ENCODE measurements around the gene LHX1.

Gene LHX1

DNA sequence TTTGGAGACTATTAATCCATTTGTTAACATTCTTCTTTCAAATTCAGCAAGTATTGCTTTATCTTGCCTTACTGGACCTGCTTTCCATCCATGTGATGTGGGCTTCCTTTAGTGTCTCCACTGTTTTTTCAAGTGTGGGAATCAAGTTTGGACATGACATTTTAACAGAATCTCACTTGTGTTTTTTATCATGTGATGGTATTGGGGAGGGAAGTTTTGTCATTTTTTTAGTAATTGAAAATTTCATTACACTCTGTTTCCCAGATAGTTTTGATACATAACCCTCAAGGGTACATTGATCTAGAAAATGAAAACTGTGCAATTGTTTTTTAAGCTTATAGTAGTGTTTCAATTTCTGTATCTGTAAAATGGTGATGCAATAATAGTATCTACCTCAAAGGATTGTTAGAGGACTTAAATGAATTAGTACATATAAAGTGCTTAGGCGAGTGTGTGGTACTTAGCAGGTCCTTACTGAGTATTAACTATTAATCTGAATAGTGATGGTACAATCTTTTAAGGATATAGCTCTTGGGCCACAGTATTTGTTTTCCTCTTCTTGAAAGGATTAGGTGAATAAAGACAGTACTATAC, 38.7 kb downstream of the LHX1 start:
- DNase-seq = no peak

DNA sequence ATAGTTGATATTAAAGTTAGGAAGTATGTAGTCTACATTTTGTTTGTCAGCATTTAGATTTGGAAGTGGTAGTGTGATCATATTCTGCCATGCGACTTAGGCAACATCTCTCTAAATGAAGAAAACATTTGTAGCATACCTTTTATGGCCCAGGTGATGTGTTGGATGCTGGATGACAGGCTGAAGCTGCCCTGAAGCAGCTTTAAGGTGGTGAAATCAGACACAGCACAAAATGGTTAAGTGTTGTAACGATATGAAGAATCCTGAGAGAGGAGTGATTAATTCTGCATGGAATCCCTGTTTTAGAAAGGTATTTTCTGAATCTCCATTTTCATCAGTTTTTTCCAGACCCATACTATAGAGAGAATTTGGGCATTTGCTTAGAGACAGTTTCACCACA, 39.8 kb downstream of the LHX1 start:
- no peak for DNase-seq

DNA sequence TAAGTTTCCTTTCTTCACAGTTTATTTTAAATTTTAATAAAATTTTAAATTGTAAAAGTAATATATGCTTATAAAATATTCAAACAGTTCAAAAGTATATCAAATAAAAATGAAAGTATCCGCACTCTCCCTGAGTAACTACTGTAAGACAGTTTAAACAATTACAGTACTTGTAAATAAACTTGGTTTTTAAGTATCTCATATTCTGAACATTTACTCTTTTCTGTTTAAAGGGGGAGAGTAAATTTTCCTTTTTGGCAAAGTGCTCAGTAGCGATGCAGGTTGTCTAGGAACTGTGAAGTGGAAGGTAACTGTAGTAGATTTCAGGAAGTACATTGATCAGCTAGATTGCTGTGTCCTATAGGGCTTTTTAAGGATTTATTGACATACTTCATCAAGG, 40.3 kb downstream of the LHX1 start:
- DNase-seq = no peak

DNA sequence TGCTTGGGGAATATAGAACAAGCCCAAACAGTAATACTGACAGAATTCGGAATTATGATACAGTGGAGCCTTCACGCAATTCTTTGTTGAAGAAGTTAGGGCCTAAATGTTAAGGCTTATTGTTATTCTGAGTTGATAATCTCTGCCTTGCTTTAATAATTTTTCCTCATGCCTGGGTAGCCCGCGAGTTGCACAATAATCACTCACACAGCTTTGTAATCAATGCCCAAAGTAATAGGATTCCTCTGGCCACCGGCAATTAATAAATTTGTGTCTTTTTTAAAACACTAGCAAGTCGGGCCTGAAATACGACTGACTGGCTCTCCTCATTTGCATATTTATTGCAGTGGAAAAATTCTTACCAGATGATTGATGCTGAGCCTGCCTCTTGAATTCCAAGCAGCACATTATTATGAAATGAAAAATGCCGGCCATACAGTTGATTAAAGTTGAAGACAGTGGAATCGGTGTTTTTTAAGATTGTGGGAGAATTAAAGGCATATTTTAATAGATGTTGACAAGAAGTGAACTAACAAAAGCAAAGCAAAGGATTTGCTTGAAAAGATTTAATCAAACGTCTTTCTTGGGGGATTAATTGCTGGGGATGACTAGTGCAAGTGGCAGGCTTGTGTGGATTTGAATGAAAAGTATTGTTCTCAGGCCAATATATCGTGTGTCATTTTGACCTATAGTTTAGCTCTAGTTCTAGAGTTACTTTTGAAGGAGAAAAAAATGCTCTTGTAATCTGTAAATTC, 41.7 kb downstream of the LHX1 start:
- no peak for DNase-seq

DNA sequence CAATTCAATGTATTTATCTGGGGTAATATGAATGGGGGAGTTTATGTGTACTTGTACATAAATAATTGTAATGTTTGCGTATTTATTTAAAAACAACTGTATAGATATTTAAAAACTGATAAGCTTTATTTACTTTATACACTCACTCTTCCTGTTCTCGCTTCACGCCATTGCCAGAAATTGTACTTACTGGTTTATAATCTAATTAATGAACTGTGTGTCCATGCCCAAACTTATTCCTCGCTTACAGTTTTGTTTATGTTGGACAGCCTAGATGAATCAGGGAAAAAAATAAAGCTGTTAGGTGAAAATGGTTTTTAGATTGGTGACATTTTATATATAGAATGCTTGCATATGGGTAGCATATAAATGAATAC, 42.3 kb downstream of the LHX1 start:
- no peak for DNase-seq

DNA sequence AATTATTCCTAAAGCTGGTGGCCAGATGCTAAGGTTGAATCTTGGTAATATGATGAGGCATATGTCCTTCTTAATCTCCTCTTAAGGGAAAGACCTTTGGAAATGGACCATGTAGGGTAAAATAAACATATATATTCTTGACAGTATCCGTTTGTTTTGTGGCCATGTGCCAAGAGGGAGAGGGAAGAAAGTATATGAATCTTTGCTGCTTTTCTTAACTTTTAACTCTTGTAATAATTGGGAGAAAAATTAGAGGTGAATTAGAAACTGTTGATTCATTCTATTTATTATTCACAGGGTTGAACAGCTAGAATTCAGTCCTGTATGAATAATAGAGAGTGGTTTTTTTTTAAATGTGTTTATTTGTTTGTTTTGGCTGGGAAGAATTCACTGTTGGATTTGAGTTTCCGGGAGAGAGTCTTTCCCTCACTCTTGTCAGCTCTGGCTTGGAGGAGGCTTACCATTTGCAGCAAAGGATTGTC, 43.0 kb downstream of the LHX1 start:
- DNase-seq = no peak

DNA sequence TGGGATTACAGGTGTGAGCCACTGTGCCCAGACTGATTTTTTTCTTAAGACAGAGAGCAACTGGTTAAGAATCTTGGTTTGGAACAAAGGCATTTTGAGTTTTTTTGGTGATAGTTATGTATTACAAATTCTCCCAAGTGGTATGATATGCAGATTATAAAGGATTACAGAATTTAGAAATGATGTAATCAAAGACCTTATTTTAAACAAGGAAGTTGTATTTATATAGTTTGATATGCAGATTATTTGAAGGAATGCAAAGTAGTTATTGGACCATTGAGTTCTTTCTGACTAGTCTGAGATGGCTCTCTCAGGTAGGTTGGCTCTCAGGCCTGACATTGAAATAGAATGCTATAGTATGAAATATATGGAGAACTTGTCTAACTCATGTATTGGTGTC, 46.3 kb downstream of the LHX1 start:
- no peak for DNase-seq

DNA sequence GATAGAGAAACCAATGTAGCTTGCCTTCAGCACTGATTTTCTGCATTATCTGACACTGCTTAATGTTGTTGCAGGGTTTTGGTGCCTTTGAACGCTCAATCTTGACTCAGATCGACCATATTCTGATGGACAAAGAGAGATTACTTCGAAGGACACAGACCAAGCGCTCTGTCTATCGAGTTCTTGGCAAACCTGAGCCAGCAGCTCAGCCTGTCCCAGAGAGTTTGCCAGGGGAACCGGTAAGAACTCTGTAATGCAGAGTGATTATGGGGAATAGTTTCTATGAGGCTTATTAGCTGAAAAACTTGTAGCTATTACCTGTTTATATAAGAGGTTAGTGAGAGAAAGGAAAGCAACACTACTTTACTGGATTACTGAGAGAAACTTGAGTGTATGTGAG, 51.9 kb downstream of the LHX1 start:
- DNase-seq = no peak

DNA sequence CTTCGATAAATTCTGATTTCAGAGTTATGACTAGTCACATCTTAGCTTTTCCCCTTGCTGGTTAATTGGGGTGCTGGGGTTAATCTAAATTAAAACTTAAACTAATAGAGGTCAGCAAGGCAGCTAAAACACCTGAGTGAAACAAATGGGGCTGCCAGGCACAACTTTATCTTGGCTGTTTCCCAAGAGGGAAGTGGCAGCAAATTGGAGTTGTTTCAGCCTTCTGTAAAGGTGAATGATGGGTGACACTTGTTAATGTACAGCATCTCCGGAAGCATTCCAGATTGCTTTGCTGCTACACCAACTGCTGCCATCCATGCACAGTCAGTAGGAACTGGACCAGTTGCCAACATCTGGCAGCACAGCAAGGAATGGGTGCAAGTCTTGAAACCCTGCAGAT, 55.4 kb downstream of the LHX1 start:
- no peak for DNase-seq

DNA sequence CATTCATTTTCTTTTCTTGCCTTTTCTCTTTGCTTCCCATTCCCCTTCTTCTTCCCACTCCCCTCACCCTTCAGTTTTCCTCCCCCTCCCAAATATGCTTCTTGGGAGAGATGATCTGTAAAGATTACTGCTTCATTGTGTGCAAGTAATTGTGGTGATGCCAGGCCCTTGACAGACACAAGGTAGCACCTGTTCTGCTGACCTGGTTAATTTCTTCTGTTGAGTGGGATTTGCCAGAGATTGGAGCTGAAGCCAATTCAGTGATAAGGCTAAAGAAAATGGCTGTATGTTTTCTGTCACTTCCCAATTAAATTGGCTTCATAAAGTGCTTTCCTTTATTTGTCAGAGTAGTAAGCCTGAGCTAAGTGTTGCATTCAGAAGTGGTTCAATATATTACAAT, 56.0 kb downstream of the LHX1 start:
- DNase-seq = no peak
